ENCODE results near the gene FRMD6.

DNA sequence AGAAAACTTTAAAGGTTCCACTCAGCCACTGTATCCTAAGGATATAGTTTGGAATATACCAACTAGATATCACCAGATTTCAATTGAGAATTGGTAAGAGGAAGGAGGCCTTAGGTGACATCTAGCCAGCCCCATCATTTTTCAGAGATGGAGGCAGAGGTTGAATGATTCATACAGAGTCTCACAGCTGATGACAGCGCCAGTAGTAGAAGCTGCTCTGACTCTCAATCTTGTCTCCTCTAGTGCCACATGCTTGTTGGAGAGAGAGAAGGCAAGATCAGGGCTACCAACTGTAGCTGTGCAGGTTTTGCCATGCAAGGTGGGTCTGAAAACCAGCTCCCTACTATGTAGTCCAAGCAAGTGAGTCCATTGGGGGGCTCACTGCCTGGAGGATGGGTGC is 6.1 kb downstream of the FRMD6 start:
- TF ChIP-seq, protein P1, sequence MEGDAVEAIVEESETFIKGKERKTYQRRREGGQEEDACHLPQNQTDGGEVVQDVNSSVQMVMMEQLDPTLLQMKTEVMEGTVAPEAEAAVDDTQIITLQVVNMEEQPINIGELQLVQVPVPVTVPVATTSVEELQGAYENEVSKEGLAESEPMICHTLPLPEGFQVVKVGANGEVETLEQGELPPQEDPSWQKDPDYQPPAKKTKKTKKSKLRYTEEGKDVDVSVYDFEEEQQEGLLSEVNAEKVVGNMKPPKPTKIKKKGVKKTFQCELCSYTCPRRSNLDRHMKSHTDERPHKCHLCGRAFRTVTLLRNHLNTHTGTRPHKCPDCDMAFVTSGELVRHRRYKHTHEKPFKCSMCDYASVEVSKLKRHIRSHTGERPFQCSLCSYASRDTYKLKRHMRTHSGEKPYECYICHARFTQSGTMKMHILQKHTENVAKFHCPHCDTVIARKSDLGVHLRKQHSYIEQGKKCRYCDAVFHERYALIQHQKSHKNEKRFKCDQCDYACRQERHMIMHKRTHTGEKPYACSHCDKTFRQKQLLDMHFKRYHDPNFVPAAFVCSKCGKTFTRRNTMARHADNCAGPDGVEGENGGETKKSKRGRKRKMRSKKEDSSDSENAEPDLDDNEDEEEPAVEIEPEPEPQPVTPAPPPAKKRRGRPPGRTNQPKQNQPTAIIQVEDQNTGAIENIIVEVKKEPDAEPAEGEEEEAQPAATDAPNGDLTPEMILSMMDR (IDR thresholded peaks at IDR 0.05) = no peak
- TF ChIP-seq POLR2A (IDR thresholded peaks at IDR 0.05) (no peak), EP300 (IDR thresholded peaks at IDR 0.05) (no peak)

All from ovary (tissue), 3 donors.